PC-3 (cell line): ENCODE measurements around the gene LRBA. TPM values are rescaled to one million over a fixed set of nuclear protein-coding genes. Genes with fewer than 3 reads are reported as not detected.

Experiments used
- ATAC-seq: fragments of 200-7000 bp; cut with Tn5 transposase; 2 replicates; pipeline ENCODE4 v1.9.1; 2020; ENCODE audit warnings: mild to moderate bottlenecking, moderate library complexity
- BruUV-seq: library from RNA; stranded (reverse); fragments of 400-500 nt; replicated peaks from 2 replicates; lab custom pipeline; 2021; lab: Mats Ljungman, UMichigan
- CTCF ChIA-PET: fragments of 300-600 bp; sonication (Branson Sonifier 250); formaldehyde crosslinking; loops from one replicate; lab custom pipeline; 2022; ENCODE audit warnings: antibody characterized with exemption; lab: Charles Lee
- POLR2A ChIA-PET: fragments of 300-600 bp; sonication (Branson Sonifier 250); formaldehyde crosslinking; loops from one replicate; lab custom pipeline; 2022; ENCODE audit warnings: antibody characterized with exemption; ENCODE audit not compliant: unreplicated experiment; lab: Charles Lee
- DNase-seq: peaks from one replicate; pipeline ENCODE4 v3.0.0-alpha.2; 2015
- H2AFZ ChIP-seq: fragments of 300-600 bp; sonication (generic); 2 replicates; pipeline ENCODE4 v1.6.0; 2016; ENCODE audit warnings: antibody characterized with exemption, low read length
- H3F3A ChIP-seq: fragments of 300-600 bp; sonication (generic); one replicate; pipeline ENCODE4 v1.6.0; 2017; ENCODE audit warnings: antibody characterized with exemption, low read length, control low read depth, mild to moderate bottlenecking; ENCODE audit not compliant: unreplicated experiment
- H3K27ac ChIP-seq: fragments of 300-600 bp; sonication (generic); 2 replicates; pipeline ENCODE4 v1.5.1; 2016; ENCODE audit warnings: mild to moderate bottlenecking, low read length
- H3K27me3 ChIP-seq: fragments of 300-600 bp; sonication (generic); 2 replicates; pipeline ENCODE4 v1.6.1; 2016; ENCODE audit warnings: low read length, mixed read lengths
- H3K36me3 ChIP-seq: fragments of 300-600 bp; sonication (generic); 2 replicates; pipeline ENCODE4 v1.6.1; 2016; ENCODE audit warnings: low read depth, mixed run types, low read length, mixed read lengths
- H3K4me1 ChIP-seq: fragments of 300-600 bp; sonication (generic); 2 replicates; pipeline ENCODE4 v1.5.1; 2016; ENCODE audit warnings: low read length; ENCODE audit not compliant: insufficient read depth
- H3K4me2 ChIP-seq: fragments of 300-600 bp; sonication (generic); 2 replicates; pipeline ENCODE4 v1.6.0; 2016; ENCODE audit warnings: low read length
- H3K4me3 ChIP-seq: fragments of 300-600 bp; sonication (generic); 2 replicates; pipeline ENCODE4 v1.5.1; 2016; ENCODE audit warnings: mild to moderate bottlenecking, low read length, mixed read lengths
- H3K79me2 ChIP-seq: fragments of 300-600 bp; sonication (generic); 2 replicates; pipeline ENCODE4 v1.6.1; 2017; ENCODE audit warnings: low read length, mixed read lengths
- H3K9ac ChIP-seq: fragments of 300-600 bp; sonication (generic); 2 replicates; pipeline ENCODE4 v1.6.0; 2016; ENCODE audit warnings: mild to moderate bottlenecking, low read length
- H3K9me2 ChIP-seq: fragments of 300-600 bp; sonication (generic); replicated peaks from 2 replicates; pipeline ENCODE4 v1.6.1; 2016; ENCODE audit warnings: mixed run types, low read length, mixed read lengths
- H3K9me3 ChIP-seq: fragments of 300-600 bp; sonication (generic); 2 replicates; pipeline ENCODE4 v1.6.1; 2016; ENCODE audit warnings: low read length, mixed read lengths
- H4K20me1 ChIP-seq: fragments of 300-600 bp; sonication (generic); 2 replicates; pipeline ENCODE4 v1.6.1; 2016; ENCODE audit warnings: low read length, mixed read lengths
- EZH2 ChIP-seq: fragments of 300-600 bp; sonication (generic); IDR thresholded peaks from one replicate; pipeline ENCODE4 v1.6.1; 2017; ENCODE audit warnings: antibody characterized with exemption, mild to moderate bottlenecking, low read length; ENCODE audit not compliant: unreplicated experiment
- EZH2phosphoT487 ChIP-seq: fragments of 300-600 bp; sonication (generic); IDR thresholded peaks from 2 replicates; pipeline ENCODE4 v1.6.1; 2018; ENCODE audit warnings: mild to moderate bottlenecking, antibody characterized with exemption, low read length, borderline replicate concordance
- intact Hi-C: fragments of 100-400 bp; cut with micrococcal nuclease; formaldehyde crosslinking; loops from 2 replicates; pipeline ENCODE4 v1.9.0; 2023
- total RNA-seq: library from RNA; depleted of rRNA; stranded (reverse); fragments of >200 nt; gene quantifications from 2 replicates; pipeline ENCODE4 v1.2.3, GENCODE V29; 2014
- TF ChIP-seq, protein P1 (sequence below): fragments of 300-600 bp; sonication (generic); conservative IDR thresholded peaks from 2 replicates; pipeline ENCODE4 v1.5.1; 2017; ENCODE audit warnings: antibody characterized with exemption, low read depth, mild to moderate bottlenecking, low read length

Gene LRBA
- total RNA-seq, 1 experiment from 2014 or later = 40.8 TPM

GRCh38 chr4:150784939-150785338 lies 230.1 kb downstream of the LRBA start:
- CTCF ChIA-PET = no interaction called here
- no peaks in the 10 kb centered on the region for H3K9me3 ChIP-seq
- H3K27me3 ChIP-seq = no peaks in the 10 kb centered on the region
- no peaks in the 10 kb centered on the region for H3K36me3 ChIP-seq
- H4K20me1 ChIP-seq = no peaks in the 10 kb centered on the region
- intact Hi-C loops = no loop called here
- no TSS peak for BruUV-seq
- DNase-seq = no peak
- no peak overlapping the region for H2AFZ ChIP-seq
- no peak overlapping the region for H3K4me3 ChIP-seq
- H3K4me1 ChIP-seq = no peaks in the 10 kb centered on the region
- H3K27ac ChIP-seq = no peak overlapping the region
- no peak for ATAC-seq
- POLR2A ChIA-PET = no interaction called here
- H3F3A ChIP-seq = no peaks in the 10 kb centered on the region
- H3K9ac ChIP-seq = no peak overlapping the region
- TF ChIP-seq EZH2 (no peak), EZH2phosphoT487 (no peak)
- TF ChIP-seq, protein P1, sequence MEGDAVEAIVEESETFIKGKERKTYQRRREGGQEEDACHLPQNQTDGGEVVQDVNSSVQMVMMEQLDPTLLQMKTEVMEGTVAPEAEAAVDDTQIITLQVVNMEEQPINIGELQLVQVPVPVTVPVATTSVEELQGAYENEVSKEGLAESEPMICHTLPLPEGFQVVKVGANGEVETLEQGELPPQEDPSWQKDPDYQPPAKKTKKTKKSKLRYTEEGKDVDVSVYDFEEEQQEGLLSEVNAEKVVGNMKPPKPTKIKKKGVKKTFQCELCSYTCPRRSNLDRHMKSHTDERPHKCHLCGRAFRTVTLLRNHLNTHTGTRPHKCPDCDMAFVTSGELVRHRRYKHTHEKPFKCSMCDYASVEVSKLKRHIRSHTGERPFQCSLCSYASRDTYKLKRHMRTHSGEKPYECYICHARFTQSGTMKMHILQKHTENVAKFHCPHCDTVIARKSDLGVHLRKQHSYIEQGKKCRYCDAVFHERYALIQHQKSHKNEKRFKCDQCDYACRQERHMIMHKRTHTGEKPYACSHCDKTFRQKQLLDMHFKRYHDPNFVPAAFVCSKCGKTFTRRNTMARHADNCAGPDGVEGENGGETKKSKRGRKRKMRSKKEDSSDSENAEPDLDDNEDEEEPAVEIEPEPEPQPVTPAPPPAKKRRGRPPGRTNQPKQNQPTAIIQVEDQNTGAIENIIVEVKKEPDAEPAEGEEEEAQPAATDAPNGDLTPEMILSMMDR = no peak
- no peak overlapping the region for H3K4me2 ChIP-seq
- H3K79me2 ChIP-seq = no peaks in the 10 kb centered on the region
- H3K9me2 ChIP-seq = no peaks in the 10 kb centered on the region

DNA sequence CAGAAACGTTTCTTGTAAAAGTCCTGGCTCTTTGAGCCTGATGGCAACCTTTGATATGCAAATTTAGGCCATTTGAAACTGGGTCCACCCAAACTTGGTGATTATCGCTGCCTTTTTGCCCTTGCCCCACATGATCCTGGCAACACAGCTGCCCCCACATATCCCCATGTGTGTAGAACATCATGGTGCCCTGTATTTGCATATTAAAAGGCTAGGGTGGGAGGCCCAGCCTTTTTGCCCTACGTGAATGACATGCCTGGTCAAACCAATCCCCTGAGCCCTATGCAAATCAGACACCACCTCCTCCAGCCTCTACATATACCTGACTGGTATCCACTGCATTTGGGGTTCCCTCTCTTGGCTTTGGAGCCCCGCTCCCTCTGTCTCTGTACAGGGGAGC lies 230.8 kb downstream of the LRBA start:
- ChIA-PET POLR2A (no interaction called here), CTCF (no interaction called here)
- H4K20me1 ChIP-seq = no peaks in the 10 kb centered on the region
- BruUV-seq = no TSS peak
- H3K79me2 ChIP-seq = no peaks in the 10 kb centered on the region
- DNase-seq = no peak
- H3K27ac ChIP-seq = no peak overlapping the region
- H3K9me3 ChIP-seq = no peaks in the 10 kb centered on the region
- H3K36me3 ChIP-seq = no peaks in the 10 kb centered on the region
- H3K4me1 ChIP-seq = no peaks in the 10 kb centered on the region
- ATAC-seq = no peak
- no peaks in the 10 kb centered on the region for H3K27me3 ChIP-seq
- intact Hi-C loops = no loop called here
- no peak overlapping the region for H3K4me2 ChIP-seq
- no peak overlapping the region for H2AFZ ChIP-seq
- no peaks in the 10 kb centered on the region for H3F3A ChIP-seq
- no peak overlapping the region for H3K9ac ChIP-seq
- H3K9me2 ChIP-seq = no peaks in the 10 kb centered on the region
- TF ChIP-seq, protein P1 = no peak
- TF ChIP-seq EZH2phosphoT487 (no peak), EZH2 (no peak)
- H3K4me3 ChIP-seq = no peak overlapping the region

- no peak for TF ChIP-seq EZH2
- TF ChIP-seq EZH2phosphoT487 = no peak
- TF ChIP-seq, protein P1 = no peak
- Histone ChIP-seq H3K9me2 (no peaks in the 10 kb centered on the region), H3K27ac (no peak overlapping the region), H3F3A (no peaks in the 10 kb centered on the region), H3K9ac (no peak overlapping the region), H2AFZ (no peak overlapping the region), H3K79me2 (no peaks in the 10 kb centered on the region), H4K20me1 (no peaks in the 10 kb centered on the region), H3K9me3 (no peaks in the 10 kb centered on the region), H3K4me3 (no peak overlapping the region), H3K4me1 (no peaks in the 10 kb centered on the region), H3K36me3 (no peaks in the 10 kb centered on the region), H3K4me2 (no peak overlapping the region), H3K27me3 (no peaks in the 10 kb centered on the region)
- intact Hi-C loops = no loop called here
- no peak for ATAC-seq
- ChIA-PET CTCF (no interaction called here), POLR2A (no interaction called here)
- no TSS peak for BruUV-seq
- no peak for DNase-seq
These were observed 232.2 kb downstream of the LRBA start for GRCh38 chr4:150782921-150783320.
